CD4-positive, alpha-beta T cell treated with Interleukin-15 for 4 hours (primary cell): ENCODE results near the gene CUL5.
A peak's percentile ranks its signal among the peaks of the same experiment; 100 is the strongest.
"Not testable (repeated sequence)": the region's sequence is repeated elsewhere in the genome, so short reads cannot be mapped to it uniquely, and the experiment has no call there.

Experiments used
- DNase-seq: peaks from one replicate; pipeline ENCODE4 v3.0.0-alpha.2; 2020; ENCODE audit warnings: low spot score

Gene CUL5

GRCh38 chr11:108115500-108116140 lies 106.9 kb downstream of the CUL5 start:
- no peak for DNase-seq

GRCh38 chr11:108117746-108118371 lies 109.2 kb downstream of the CUL5 start:
- DNase-seq, result peak; percentile 29

- not testable (repeated sequence) for DNase-seq
These were observed 112.2 kb downstream of the CUL5 start for GRCh38 chr11:108120936-108121273.

- DNase-seq, result peak; percentile 93
These were observed 112.8 kb downstream of the CUL5 start, which contains the start of gene ACAT1 for GRCh38 chr11:108121274-108122155. TSS of gene ACAT1 (plus strand) at chr11:108121567. CDS start at chr11:108121607, 40 bp downstream.

GRCh38 chr11:108122166-108122628 lies 113.5 kb downstream of the CUL5 start:
- no peak for DNase-seq

- DNase-seq, result no peak
These were observed 116.4 kb downstream of the CUL5 start for GRCh38 chr11:108125096-108125495.

- DNase-seq, result no peak
These were observed 120.1 kb downstream of the CUL5 start for GRCh38 chr11:108128772-108129171.

- DNase-seq, result no peak
These were observed 123.3 kb downstream of the CUL5 start for GRCh38 chr11:108131993-108132392.

- not testable (repeated sequence) for DNase-seq
These were observed 124.4 kb downstream of the CUL5 start for GRCh38 chr11:108132993-108133538.

GRCh38 chr11:108135845-108136544 lies 127.3 kb downstream of the CUL5 start:
- peak; percentile 26 for DNase-seq

- DNase-seq, result no peak
These were observed 128.5 kb downstream of the CUL5 start for GRCh38 chr11:108137212-108137611.

GRCh38 chr11:108142304-108142703 lies 133.6 kb downstream of the CUL5 start:
- no peak for DNase-seq

- DNase-seq, result no peak
These were observed 135.9 kb downstream of the CUL5 start for GRCh38 chr11:108144615-108145014.

- DNase-seq, result no peak
These were observed 138.5 kb downstream of the CUL5 start for GRCh38 chr11:108147150-108147549.

GRCh38 chr11:108148556-108148955 lies 139.9 kb downstream of the CUL5 start:
- no peak for DNase-seq

GRCh38 chr11:108154591-108154990 lies 145.9 kb downstream of the CUL5 start:
- DNase-seq, result no peak
